Measurements from ENCODE around the gene OGT. TPM values are rescaled to one million over a fixed set of nuclear protein-coding genes. Genes with fewer than 3 reads are reported as not detected.
A peak's percentile ranks its signal among the peaks of the same experiment; 100 is the strongest.
"Not testable (repeated sequence)": the region's sequence is repeated elsewhere in the genome, so short reads cannot be mapped to it uniquely, and the experiment has no call there.

The OGT gene
- total RNA-seq, 1 donor from 2014 or later: 231 TPM

- H3K9me3 Mint-ChIP-seq: peaks cover 15% of the 10 kb centered on the region
- DNase-seq (ENCODE audit: low spot score): no peak
- peaks cover 39% of the 10 kb centered on the region for H3K4me1 Mint-ChIP-seq (ENCODE audit: low read depth)
- intact Hi-C loops (cut with micrococcal nuclease): no loop called here
- H3K4me3 Mint-ChIP-seq (ENCODE audit: low read depth): no peak overlapping the region
- H3K27me3 Mint-ChIP-seq (ENCODE audit: low read depth): no peaks in the 10 kb centered on the region
- peak overlapping the region; percentile 77 for H3K27ac Mint-ChIP-seq
- H3K36me3 Mint-ChIP-seq (ENCODE audit: low read depth): peaks cover 90% of the 10 kb centered on the region
Measured at GRCh38 chrX:71606536-71607216, 73.8 kb downstream of the OGT start.

GRCh38 chrX:71607488-71607887, 74.6 kb downstream of the OGT start:
- intact Hi-C loops (cut with micrococcal nuclease): no loop called here
- H3K27me3 Mint-ChIP-seq (ENCODE audit: low read depth): no peaks in the 10 kb centered on the region
- no peak overlapping the region for H3K4me3 Mint-ChIP-seq (ENCODE audit: low read depth)
- H3K4me1 Mint-ChIP-seq (ENCODE audit: low read depth): peaks cover 39% of the 10 kb centered on the region
- DNase-seq (ENCODE audit: low spot score): no peak
- H3K27ac Mint-ChIP-seq: peak overlapping the region; percentile 68
- H3K9me3 Mint-ChIP-seq: peaks cover 13% of the 10 kb centered on the region
- peaks cover 86% of the 10 kb centered on the region for H3K36me3 Mint-ChIP-seq (ENCODE audit: low read depth)

GRCh38 chrX:71609095-71609750, 76.3 kb downstream of the OGT start:
- intact Hi-C loops (cut with micrococcal nuclease): no loop called here
- H3K9me3 Mint-ChIP-seq: no peaks in the 10 kb centered on the region
- H3K4me3 Mint-ChIP-seq (ENCODE audit: low read depth): no peak overlapping the region
- DNase-seq (ENCODE audit: low spot score): no peak
- H3K27me3 Mint-ChIP-seq (ENCODE audit: low read depth): no peaks in the 10 kb centered on the region
- peaks cover 34% of the 10 kb centered on the region for H3K4me1 Mint-ChIP-seq (ENCODE audit: low read depth)
- peaks cover 82% of the 10 kb centered on the region for H3K36me3 Mint-ChIP-seq (ENCODE audit: low read depth)
- H3K27ac Mint-ChIP-seq: peak overlapping the region; percentile 73

DNA sequence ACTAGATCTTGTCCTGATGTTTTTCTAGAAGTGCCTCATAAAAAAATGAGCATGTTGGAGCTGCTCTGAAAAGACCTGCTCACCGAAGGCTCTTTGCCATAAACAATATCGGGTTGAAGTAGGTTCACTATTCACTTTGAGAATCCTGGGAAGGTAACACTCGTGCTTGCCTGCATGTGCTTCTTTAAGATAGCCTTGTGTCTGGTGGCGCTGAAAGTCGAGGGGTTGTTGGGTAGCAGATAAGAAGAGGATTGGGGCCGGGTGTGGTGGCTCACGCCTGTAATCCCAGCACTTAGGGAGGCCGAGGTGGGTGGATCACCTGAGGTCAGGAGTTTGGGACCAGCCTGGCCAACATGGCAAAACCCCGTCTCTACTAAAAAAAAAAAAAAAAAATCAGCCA, 78.8 kb downstream of the OGT start:
- H3K4me3 Mint-ChIP-seq (ENCODE audit: low read depth); H3K27ac Mint-ChIP-seq; intact Hi-C loops (cut with micrococcal nuclease); H3K9me3 Mint-ChIP-seq; H3K27me3 Mint-ChIP-seq (ENCODE audit: low read depth); DNase-seq (ENCODE audit: low spot score): not testable (repeated sequence)
- peaks cover 83% of the 10 kb centered on the region for H3K36me3 Mint-ChIP-seq (ENCODE audit: low read depth)
- H3K4me1 Mint-ChIP-seq (ENCODE audit: low read depth): peaks cover 34% of the 10 kb centered on the region

DNA sequence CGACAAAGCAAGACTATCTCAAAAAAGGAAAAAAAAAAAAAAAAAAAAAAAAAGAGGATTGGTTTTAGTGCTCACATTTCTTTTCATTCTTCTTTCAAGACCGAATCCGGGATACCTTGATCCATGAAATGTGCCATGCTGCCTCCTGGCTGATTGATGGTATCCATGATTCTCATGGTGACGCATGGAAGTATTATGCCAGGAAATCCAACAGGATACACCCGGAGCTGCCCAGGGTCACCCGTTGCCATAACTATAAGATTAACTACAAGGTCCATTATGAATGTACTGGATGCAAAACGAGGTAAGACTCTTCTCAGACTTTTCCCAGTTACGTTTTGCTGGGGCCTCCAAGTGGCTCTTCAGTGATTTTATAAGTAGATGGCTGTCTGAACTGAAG, 79.4 kb downstream of the OGT start:
- peaks cover 79% of the 10 kb centered on the region for H3K36me3 Mint-ChIP-seq (ENCODE audit: low read depth)

GRCh38 chrX:71615056-71615455, 82.2 kb downstream of the OGT start:
- Mint-ChIP-seq H3K36me3 (ENCODE audit: low read depth) (peaks cover 59% of the 10 kb centered on the region), H3K4me1 (ENCODE audit: low read depth) (peaks cover 40% of the 10 kb centered on the region), H3K9me3 (no peaks in the 10 kb centered on the region), H3K27me3 (ENCODE audit: low read depth) (no peaks in the 10 kb centered on the region), H3K27ac (peak overlapping the region; percentile 76), H3K4me3 (ENCODE audit: low read depth) (no peak overlapping the region)
- DNase-seq (ENCODE audit: low spot score): no peak
- intact Hi-C loops (cut with micrococcal nuclease): no loop called here

More for the DNA sequence above, 79.4 kb downstream of the OGT start:
- Mint-ChIP-seq H3K9me3 (no peaks in the 10 kb centered on the region), H3K4me1 (ENCODE audit: low read depth) (peaks cover 36% of the 10 kb centered on the region), H3K4me3 (ENCODE audit: low read depth) (no peak overlapping the region), H3K27ac (no peak overlapping the region), H3K27me3 (ENCODE audit: low read depth) (no peaks in the 10 kb centered on the region)
- intact Hi-C loops (cut with micrococcal nuclease): no loop called here
- DNase-seq (ENCODE audit: low spot score): no peak

DNA sequence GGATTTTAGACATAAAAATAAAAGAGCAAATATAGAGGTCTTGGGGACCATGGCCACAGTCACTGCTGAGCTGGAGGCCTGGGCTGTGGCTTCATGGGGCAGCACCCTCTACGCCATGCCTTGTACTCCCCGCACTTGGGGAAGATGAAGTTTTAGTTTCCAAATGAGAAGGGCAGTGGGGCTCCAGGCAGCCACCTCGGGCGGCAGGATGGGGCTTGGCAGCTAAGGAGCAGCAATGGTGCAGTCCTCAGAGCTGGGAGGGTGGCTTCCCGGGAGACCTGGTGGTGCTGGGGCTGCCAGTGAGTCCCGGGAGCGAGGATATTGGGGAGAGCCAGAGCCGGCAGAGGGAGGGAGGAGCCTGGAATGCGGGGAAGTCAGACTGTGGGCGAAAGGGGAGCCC, 83.0 kb downstream of the OGT start:
- H3K36me3 Mint-ChIP-seq (ENCODE audit: low read depth): peaks cover 54% of the 10 kb centered on the region
- DNase-seq (ENCODE audit: low spot score): no peak
- H3K4me3 Mint-ChIP-seq (ENCODE audit: low read depth): peak overlapping the region; percentile 67
- intact Hi-C loops (cut with micrococcal nuclease): no loop called here
- H3K27ac Mint-ChIP-seq: peak overlapping the region; percentile 76
- H3K27me3 Mint-ChIP-seq (ENCODE audit: low read depth): no peaks in the 10 kb centered on the region
- peaks cover 45% of the 10 kb centered on the region for H3K4me1 Mint-ChIP-seq (ENCODE audit: low read depth)
- no peaks in the 10 kb centered on the region for H3K9me3 Mint-ChIP-seq

DNA sequence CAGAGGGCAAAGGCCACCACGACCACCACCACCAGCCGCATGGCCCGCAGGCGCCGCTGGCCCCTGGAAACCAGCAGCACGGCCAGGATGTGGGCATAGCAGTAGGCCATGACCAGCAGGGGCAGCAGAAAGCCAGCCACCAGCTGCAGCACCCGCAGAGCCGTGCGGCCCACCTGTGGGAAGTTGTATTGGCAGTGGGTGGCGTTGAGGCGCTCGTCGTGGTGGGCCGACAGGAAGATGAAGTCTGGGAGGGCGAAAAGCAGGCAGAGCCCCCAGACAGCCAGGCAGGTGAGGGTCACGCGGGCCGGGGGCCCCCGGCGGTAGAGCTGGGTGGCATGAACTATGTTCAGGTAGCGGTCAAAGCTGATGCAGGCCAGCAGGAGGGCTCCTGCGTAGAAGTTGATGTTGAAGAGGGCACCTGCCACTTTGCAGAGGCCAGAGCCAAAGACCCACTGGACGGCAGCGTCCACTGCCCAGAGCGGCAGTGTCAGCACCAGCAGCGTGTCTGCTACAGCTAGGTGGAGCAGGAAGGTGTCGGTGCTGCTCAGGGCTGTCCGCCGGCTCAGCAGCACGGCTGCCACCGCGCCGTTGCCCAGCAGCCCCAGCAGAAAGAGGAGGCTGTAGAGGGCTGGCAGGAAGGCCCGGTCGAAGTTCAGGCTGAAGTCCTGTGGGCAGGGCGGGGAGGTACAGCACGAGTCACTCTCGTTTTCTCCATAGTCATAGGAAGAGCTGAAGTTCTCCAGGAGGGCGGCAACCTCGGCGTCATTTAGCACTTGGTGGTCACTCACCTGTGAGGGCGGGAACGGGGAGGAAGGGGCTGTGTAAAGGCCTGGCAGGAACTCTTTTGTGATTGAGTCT, 84.0 kb downstream of the OGT start:
- peaks cover 49% of the 10 kb centered on the region for H3K4me1 Mint-ChIP-seq (ENCODE audit: low read depth)

DNA sequence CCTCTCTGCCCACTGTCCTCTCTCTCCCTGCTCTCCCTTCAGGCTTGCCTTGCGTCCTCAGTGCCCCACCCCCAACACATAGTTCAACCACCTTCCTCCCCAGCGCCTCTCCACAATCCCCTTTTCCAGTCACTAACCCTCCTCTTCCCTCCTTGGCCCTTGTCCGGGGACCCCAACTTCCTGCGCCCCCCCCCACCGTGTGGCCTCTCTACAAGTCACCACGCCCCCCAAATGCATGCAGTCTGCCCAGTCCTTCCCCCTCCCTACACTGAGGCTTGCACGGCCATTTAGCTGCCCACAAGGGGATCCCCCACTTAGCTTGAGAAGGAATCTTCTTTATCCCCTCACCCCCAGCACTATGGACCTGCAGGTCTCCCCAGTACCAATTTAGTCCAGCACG, 84.8 kb downstream of the OGT start:
- no peak for DNase-seq (ENCODE audit: low spot score)
- Mint-ChIP-seq H3K4me3 (ENCODE audit: low read depth) (peak overlapping the region; percentile 79), H3K27ac (peak overlapping the region; percentile 95), H3K27me3 (ENCODE audit: low read depth) (no peaks in the 10 kb centered on the region), H3K4me1 (ENCODE audit: low read depth) (peaks cover 56% of the 10 kb centered on the region), H3K9me3 (no peaks in the 10 kb centered on the region), H3K36me3 (ENCODE audit: low read depth) (peaks cover 41% of the 10 kb centered on the region)
- intact Hi-C loops (cut with micrococcal nuclease): loop anchor here (1.0 to 2.0 kb wide), 3 partner anchors 35 to 85 kb away; no protein-coding TSS in a partner anchor

More for the DNA sequence above, 84.0 kb downstream of the OGT start:
- Mint-ChIP-seq H3K4me3 (ENCODE audit: low read depth) (peak overlapping the region; percentile 79), H3K9me3 (no peaks in the 10 kb centered on the region), H3K36me3 (ENCODE audit: low read depth) (peaks cover 45% of the 10 kb centered on the region), H3K27ac (peak overlapping the region; percentile 95), H3K27me3 (ENCODE audit: low read depth) (no peaks in the 10 kb centered on the region)
- DNase-seq (ENCODE audit: low spot score): no peak
- intact Hi-C loops (cut with micrococcal nuclease): no loop called here

DNA sequence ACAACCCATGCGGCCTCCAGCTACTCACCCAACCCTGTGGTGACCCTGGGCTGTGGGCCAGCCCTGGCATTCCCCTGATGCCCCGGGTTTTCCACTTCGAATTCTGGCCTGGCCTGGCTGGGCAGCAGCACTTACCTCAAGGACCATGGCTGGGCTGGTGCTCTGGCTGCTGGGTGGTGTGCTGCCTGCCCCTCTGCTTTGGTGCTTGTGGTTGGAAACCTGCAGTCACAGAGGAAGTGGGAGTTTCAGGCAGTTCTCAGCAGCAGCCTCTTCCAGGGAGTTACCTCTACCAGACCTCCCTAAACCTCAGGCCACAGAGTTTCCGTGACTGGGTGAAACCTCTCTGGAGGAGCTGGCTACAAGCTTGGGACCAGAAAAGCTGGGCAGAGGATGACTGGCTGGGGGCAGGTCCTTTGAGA, 85.4 kb downstream of the OGT start, which contains the start of gene CXCR3:
CXCR3 (minus strand) TSS at position 209 of the 419 bp plus-strand sequence; CDS start at position 147, 62 bp downstream.
- no peaks in the 10 kb centered on the region for H3K9me3 Mint-ChIP-seq
- peak within 1 kb of the TSS; percentile 95 for H3K27ac Mint-ChIP-seq
- DNase-seq (ENCODE audit: low spot score): peak; percentile 58
- peaks cover 61% of the 10 kb centered on the region for H3K4me1 Mint-ChIP-seq (ENCODE audit: low read depth)
- H3K27me3 Mint-ChIP-seq (ENCODE audit: low read depth): no peaks in the 10 kb centered on the region
- peaks cover 35% of the 10 kb centered on the region for H3K36me3 Mint-ChIP-seq (ENCODE audit: low read depth)
- intact Hi-C loops (cut with micrococcal nuclease): loop anchor here (1.0 to 2.0 kb wide), 3 partner anchors 34 to 86 kb away; no protein-coding TSS in a partner anchor
- peak within 1 kb of the TSS; percentile 79 for H3K4me3 Mint-ChIP-seq (ENCODE audit: low read depth)

- H3K4me1 Mint-ChIP-seq (ENCODE audit: low read depth): peaks cover 66% of the 10 kb centered on the region
- intact Hi-C loops (cut with micrococcal nuclease): loop anchor here (1.0 to 2.0 kb wide), 4 partner anchors 20 to 86 kb away; no protein-coding TSS in a partner anchor
- no peak for DNase-seq (ENCODE audit: low spot score)
- peak overlapping the region; percentile 95 for H3K27ac Mint-ChIP-seq
- H3K4me3 Mint-ChIP-seq (ENCODE audit: low read depth): peak overlapping the region; percentile 79
- H3K36me3 Mint-ChIP-seq (ENCODE audit: low read depth): peaks cover 30% of the 10 kb centered on the region
- no peaks in the 10 kb centered on the region for H3K27me3 Mint-ChIP-seq (ENCODE audit: low read depth)
- H3K9me3 Mint-ChIP-seq: no peaks in the 10 kb centered on the region
Measured at GRCh38 chrX:71618787-71619186, 85.9 kb downstream of the OGT start.

GRCh38 chrX:71619193-71619592, 86.3 kb downstream of the OGT start:
- Mint-ChIP-seq H3K9me3 (no peaks in the 10 kb centered on the region), H3K27ac (peak overlapping the region; percentile 95), H3K4me1 (ENCODE audit: low read depth) (peaks cover 68% of the 10 kb centered on the region), H3K36me3 (ENCODE audit: low read depth) (peaks cover 30% of the 10 kb centered on the region), H3K4me3 (ENCODE audit: low read depth) (peak overlapping the region; percentile 79), H3K27me3 (ENCODE audit: low read depth) (no peaks in the 10 kb centered on the region)
- intact Hi-C loops (cut with micrococcal nuclease): loop anchor here (1.0 to 2.0 kb wide), 2 partner anchors 19 to 78 kb away; no protein-coding TSS in a partner anchor
- no peak for DNase-seq (ENCODE audit: low spot score)

All from activated T-helper 2 cell treated with anti-CD3 and anti-CD28 coated beads, Interferon-gamma antibody, Interleukin-2, Interleukin-4, amounts not matched to agents 10 μg/mL and 5 μg/mL and 100 μg/mL, durations not matched to agents 14 hours and 24 hours and 36 hours (primary cell).